LNCAP (cell line): Measurements from ENCODE around the gene MYD88.

Source experiments
- TF ChIP-seq, protein P1 (sequence below): fragments of 450-650 bp; IDR thresholded peaks from 2 replicates; pipeline ENCODE4 v1.5.1; 2017; ENCODE audit warnings: mild to moderate bottlenecking

The MYD88 gene

DNA sequence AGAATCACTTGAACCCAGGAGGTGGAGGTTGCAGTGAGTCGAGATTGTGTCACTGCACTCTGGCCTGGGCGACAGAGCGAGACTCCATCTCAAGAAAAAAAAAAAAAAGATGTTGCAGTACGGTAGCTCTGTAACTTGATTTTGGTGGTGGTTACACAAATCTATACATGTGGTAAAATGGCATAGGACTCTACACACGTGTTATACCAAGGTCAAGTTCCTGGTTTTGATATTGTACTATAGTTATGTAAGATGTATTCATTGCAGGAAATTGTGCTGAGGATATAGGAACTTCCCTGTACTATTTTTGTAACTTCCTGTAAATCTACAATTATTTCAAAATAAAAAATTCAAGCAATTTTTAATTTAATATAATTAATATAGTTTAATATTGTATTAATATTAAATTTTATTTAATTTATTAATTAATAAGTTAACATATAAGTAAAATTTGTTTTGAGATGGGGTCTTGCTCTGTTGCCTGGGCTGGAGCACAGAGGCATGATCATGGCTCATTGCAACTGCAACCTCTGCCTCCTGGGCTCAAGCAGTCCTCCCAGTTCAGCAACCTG, 9.9 kb downstream of the MYD88 start:
- TF ChIP-seq, protein P1, sequence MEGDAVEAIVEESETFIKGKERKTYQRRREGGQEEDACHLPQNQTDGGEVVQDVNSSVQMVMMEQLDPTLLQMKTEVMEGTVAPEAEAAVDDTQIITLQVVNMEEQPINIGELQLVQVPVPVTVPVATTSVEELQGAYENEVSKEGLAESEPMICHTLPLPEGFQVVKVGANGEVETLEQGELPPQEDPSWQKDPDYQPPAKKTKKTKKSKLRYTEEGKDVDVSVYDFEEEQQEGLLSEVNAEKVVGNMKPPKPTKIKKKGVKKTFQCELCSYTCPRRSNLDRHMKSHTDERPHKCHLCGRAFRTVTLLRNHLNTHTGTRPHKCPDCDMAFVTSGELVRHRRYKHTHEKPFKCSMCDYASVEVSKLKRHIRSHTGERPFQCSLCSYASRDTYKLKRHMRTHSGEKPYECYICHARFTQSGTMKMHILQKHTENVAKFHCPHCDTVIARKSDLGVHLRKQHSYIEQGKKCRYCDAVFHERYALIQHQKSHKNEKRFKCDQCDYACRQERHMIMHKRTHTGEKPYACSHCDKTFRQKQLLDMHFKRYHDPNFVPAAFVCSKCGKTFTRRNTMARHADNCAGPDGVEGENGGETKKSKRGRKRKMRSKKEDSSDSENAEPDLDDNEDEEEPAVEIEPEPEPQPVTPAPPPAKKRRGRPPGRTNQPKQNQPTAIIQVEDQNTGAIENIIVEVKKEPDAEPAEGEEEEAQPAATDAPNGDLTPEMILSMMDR: no peak

GRCh38 chr3:38149708-38150107, 11.2 kb downstream of the MYD88 start:
- TF ChIP-seq, protein P1: no peak

DNA sequence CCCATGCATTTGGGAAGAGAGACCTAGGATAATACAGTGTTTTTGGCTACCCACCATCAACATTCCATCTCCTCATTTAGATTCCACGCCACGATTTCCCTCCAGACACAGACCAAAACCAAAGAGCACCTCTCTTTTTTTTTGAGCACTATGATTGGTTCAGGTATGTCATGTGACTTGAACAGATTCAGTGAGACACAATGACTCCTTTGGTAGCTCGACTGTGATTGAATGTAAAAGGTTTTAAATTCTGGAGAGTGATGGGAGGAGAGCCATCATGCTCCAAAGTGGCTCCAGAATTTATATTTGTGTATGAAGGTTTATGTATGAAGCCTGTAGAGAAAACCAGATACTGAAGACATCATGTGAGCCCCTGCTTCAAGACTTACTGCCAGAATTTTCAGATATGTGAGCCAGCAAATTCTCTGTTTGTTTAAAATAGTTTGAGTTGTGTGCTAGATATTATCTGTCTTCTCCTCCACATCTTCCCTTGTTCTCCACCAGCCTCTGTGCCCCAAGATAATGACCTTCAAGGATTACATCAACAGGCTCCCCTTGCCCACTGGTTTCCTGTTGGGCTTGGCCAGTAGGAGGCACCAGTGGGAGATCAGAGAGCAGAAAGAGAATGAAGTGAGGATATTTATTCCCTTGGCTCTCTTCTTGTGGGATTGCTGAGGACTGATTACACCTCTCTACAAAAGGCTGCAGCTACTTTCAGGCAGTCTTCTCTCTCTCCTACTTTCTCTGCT, 12.5 kb downstream of the MYD88 start:
- TF ChIP-seq, protein P1: no peak; the same call in 1 of the 2 replicates

- TF ChIP-seq, protein P1: no peak
These were observed 13.3 kb downstream of the MYD88 start for GRCh38 chr3:38151667-38152265.

GRCh38 chr3:38152609-38153008, 14.1 kb downstream of the MYD88 start:
- TF ChIP-seq, protein P1: no peak

GRCh38 chr3:38153221-38153620, 14.8 kb downstream of the MYD88 start:
- TF ChIP-seq, protein P1: no peak

- TF ChIP-seq, protein P1: no peak
These were observed 15.6 kb downstream of the MYD88 start for GRCh38 chr3:38154033-38154494.
